HCT116 (cell line): ENCODE results near the gene OR11A1. TPM values are rescaled to one million over a fixed set of nuclear protein-coding genes. Genes with fewer than 3 reads are reported as not detected.

Source experiments
- ATAC-seq: fragments of 200-7000 bp; cut with Tn5 transposase; 2 replicates; pipeline ENCODE4 v1.9.1; 2020; ENCODE audit warnings: mild to moderate bottlenecking, moderate library complexity
- BruUV-seq: library from RNA; stranded (reverse); fragments of 400-500 nt; replicated peaks from 2 replicates; lab custom pipeline; 2021; lab: Mats Ljungman, UMichigan
- CTCF ChIA-PET: fragments of 300-600 bp; sonication (Branson Sonifier 250); formaldehyde crosslinking; loops from one replicate; lab custom pipeline; 2021; ENCODE audit warnings: antibody characterized with exemption; lab: Charles Lee
- POLR2A ChIA-PET: fragments of 300-600, 350-600 bp; sonication (Branson Sonifier 250); formaldehyde crosslinking; loops from one replicate; lab custom pipeline; 2021; ENCODE audit warnings: antibody characterized with exemption; lab: Charles Lee
- RAD21 ChIA-PET, 2 experiments: fragments of 300-600 bp; sonication (Branson Sonifier 250); formaldehyde crosslinking; loops; one replicate each; lab custom pipeline; 2023; ENCODE audit warnings: low total read pairs in 2 of 2; ENCODE audit not compliant: uncharacterized antibody in 2 of 2, unreplicated experiment in 2 of 2, low non-redundant PET in 1 of 2; lab: Charles Lee
- DNase-seq: peaks from one replicate; pipeline ENCODE4 v3.0.0-alpha.2; 2010; ENCODE audit warnings: low read depth, low spot score
- H2AFZ ChIP-seq: fragments of 200-600 bp; shearing (Covaris generic), sonication (generic); 2 replicates; pipeline ENCODE4 v1.6.1; 2017; ENCODE audit warnings: low read depth, mixed run types, mixed read lengths, antibody characterized with exemption, low read length; ENCODE audit not compliant: poor library complexity, severe bottlenecking
- H3K27ac ChIP-seq: 2 replicates; pipeline ENCODE4 v1.5.1; 2012; ENCODE audit warnings: low read depth, low read length
- H3K27me3 ChIP-seq: fragments of 200-600 bp; sonication (generic); 2 replicates; pipeline ENCODE4 v1.6.1; 2016; ENCODE audit warnings: mixed run types, low read length, mixed read lengths; ENCODE audit not compliant: insufficient read depth
- H3K36me3 ChIP-seq, 2 experiments: fragments of 200-500 bp in 1 of 2; fragments of 200-600 bp in 1 of 2; sonication (Bioruptor generic) in 1 of 2; sonication (generic) in 1 of 2; 2 replicates each; pipeline versions ENCODE4 v1.5.1 to v1.6.1; 2014 to 2016; ENCODE audit warnings: low read length in 2 of 2, inconsistent platforms in 1 of 2, mixed read lengths in 1 of 2, mixed run types in 1 of 2; ENCODE audit not compliant: insufficient read depth in 2 of 2, control insufficient read depth in 1 of 2
- H3K4me1 ChIP-seq, 2 experiments: fragments of 200-600 bp in 1 of 2; sonication (generic) in 1 of 2; 2 replicates each; pipeline versions ENCODE4 v1.5.1 to v1.6.1; 2012 to 2017; ENCODE audit warnings: low read length in 2 of 2, inconsistent platforms in 1 of 2, mild to moderate bottlenecking in 1 of 2, mixed read lengths in 1 of 2, mixed run types in 1 of 2, moderate library complexity in 1 of 2; ENCODE audit not compliant: insufficient read depth in 2 of 2, control insufficient read depth in 1 of 2
- H3K4me2 ChIP-seq: fragments of 200-600 bp; sonication (generic); 2 replicates; pipeline ENCODE4 v1.6.1; 2017; ENCODE audit warnings: mixed run types, low read length, mixed read lengths
- H3K4me3 ChIP-seq, 2 experiments: fragments of 200-600 bp in 1 of 2; sonication (generic) in 1 of 2; replicated peaks in 1 of 2; 2 replicates each; pipeline ENCODE4 v1.5.1; 2011 to 2016; ENCODE audit warnings: low read length in 2 of 2, control low read depth in 1 of 2, low read depth in 1 of 2, mild to moderate bottlenecking in 1 of 2, mixed read lengths in 1 of 2, mixed run types in 1 of 2
- H3K79me2 ChIP-seq: fragments of 200-600 bp; sonication (generic); 2 replicates; pipeline ENCODE4 v1.6.1; 2017; ENCODE audit warnings: mild to moderate bottlenecking, mixed run types, low read length, moderate library complexity, mixed read lengths; ENCODE audit not compliant: insufficient read depth
- H3K9ac ChIP-seq: fragments of 200-600 bp; sonication (generic); 2 replicates; pipeline ENCODE4 v1.6.1; 2016; ENCODE audit warnings: low read length, mixed read lengths
- H3K9me2 ChIP-seq: fragments of 200-600 bp; sonication (generic), shearing (Covaris generic); 2 replicates; pipeline ENCODE4 v1.6.1; 2017; ENCODE audit warnings: mixed run types, mild to moderate bottlenecking, moderate library complexity; ENCODE audit not compliant: insufficient read depth
- H3K9me3 ChIP-seq, 2 experiments: fragments of 200-500 bp in 1 of 2; fragments of 200-600 bp in 1 of 2; sonication (Bioruptor generic) in 1 of 2; sonication (generic) in 1 of 2; 2 replicates each; pipeline ENCODE4 v1.6.1; 2014 to 2017; ENCODE audit warnings: low read length in 2 of 2, mixed read lengths in 2 of 2, inconsistent platforms in 1 of 2, low read depth in 1 of 2, mild to moderate bottlenecking in 1 of 2, mixed run types in 1 of 2, moderate library complexity in 1 of 2; ENCODE audit not compliant: control insufficient read depth in 1 of 2, insufficient read depth in 1 of 2
- H4K20me1 ChIP-seq: fragments of 200-600 bp; sonication (generic), shearing (Covaris generic); 2 replicates; pipeline ENCODE4 v1.6.1; 2017; ENCODE audit warnings: mixed run types, mild to moderate bottlenecking, moderate library complexity; ENCODE audit not compliant: insufficient read depth
- CBX3 ChIP-seq: IDR thresholded peaks from 2 replicates; pipeline ENCODE4 v1.6.1; 2012; ENCODE audit warnings: low read depth
- CEBPB ChIP-seq: IDR thresholded peaks from 2 replicates; pipeline ENCODE4 v1.6.1; 2012; ENCODE audit warnings: low read depth
- ELF1 ChIP-seq: IDR thresholded peaks from 2 replicates; pipeline ENCODE4 v1.6.1; 2012; ENCODE audit warnings: low read depth, borderline replicate concordance
- EZH2 ChIP-seq: fragments of 200-600 bp; sonication (generic); IDR thresholded peaks from 2 replicates; pipeline ENCODE4 v1.6.1; 2017; ENCODE audit warnings: antibody characterized with exemption, mixed run types
- EZH2phosphoT487 ChIP-seq: fragments of 200-600 bp; IDR thresholded peaks from 2 replicates; pipeline ENCODE4 v1.6.1; 2018; ENCODE audit warnings: antibody characterized with exemption, borderline replicate concordance
- FOSL1 ChIP-seq: IDR thresholded peaks from 2 replicates; pipeline ENCODE4 v1.6.1; 2012; ENCODE audit warnings: low read depth
- JUND ChIP-seq: IDR thresholded peaks from 2 replicates; pipeline ENCODE4 v1.6.1; 2012
- POLR2A ChIP-seq: IDR thresholded peaks from 2 replicates; pipeline ENCODE4 v1.7.0; 2011; ENCODE audit warnings: borderline replicate concordance; ENCODE audit not compliant: insufficient read depth, insufficient read length; ENCODE audit errors: extremely low read depth
- POLR2AphosphoS5 ChIP-seq: IDR thresholded peaks from 2 replicates; pipeline ENCODE4 v1.6.1; 2011; ENCODE audit warnings: mild to moderate bottlenecking, low read depth, low read length, moderate library complexity
- RAD21 ChIP-seq: IDR thresholded peaks from 2 replicates; pipeline ENCODE4 v1.6.1; 2012; ENCODE audit warnings: low read depth, mild to moderate bottlenecking
- SIN3A ChIP-seq: IDR thresholded peaks from 2 replicates; pipeline ENCODE4 v1.6.1; 2012; ENCODE audit warnings: low read depth
- SP1 ChIP-seq: IDR thresholded peaks from 2 replicates; pipeline ENCODE4 v1.6.1; 2012; ENCODE audit warnings: low read depth
- SRF ChIP-seq: IDR thresholded peaks from 2 replicates; pipeline ENCODE4 v1.6.1; 2012; ENCODE audit warnings: low read depth
- TCF7L2 ChIP-seq: IDR thresholded peaks from 2 replicates; pipeline ENCODE4 v1.7.0; 2011; ENCODE audit warnings: borderline replicate concordance, inconsistent platforms; ENCODE audit not compliant: insufficient read depth, insufficient read length; ENCODE audit errors: extremely low read depth
- YY1 ChIP-seq: IDR thresholded peaks from 2 replicates; pipeline ENCODE4 v1.6.1; 2011; ENCODE audit warnings: low read length, low read depth, moderate library complexity, mild to moderate bottlenecking; ENCODE audit not compliant: insufficient replicate concordance; ENCODE audit errors: extremely low read depth
- ZNF274 ChIP-seq: fragments of 200-500 bp; sonication (Bioruptor generic); IDR thresholded peaks from 2 replicates; pipeline ENCODE4 v1.6.1; 2014; ENCODE audit warnings: mild to moderate bottlenecking, low read depth, low read length, inconsistent platforms
- intact Hi-C: fragments of 100-400 bp; cut with micrococcal nuclease; formaldehyde crosslinking; loops from 2 replicates; pipeline ENCODE4 v1.10.0; 2022
- total RNA-seq: library from RNA; stranded (reverse); gene quantifications from one replicate; pipeline ENCODE4 v1.2.1, GENCODE V29; 2021; ENCODE audit not compliant: unreplicated experiment
- TF ChIP-seq, protein P1 (sequence below): IDR thresholded peaks from 2 replicates; pipeline ENCODE4 v1.6.1; 2012; ENCODE audit warnings: low read depth
- TF ChIP-seq, protein P2 (sequence below): IDR thresholded peaks from 2 replicates; pipeline ENCODE4 v1.6.1; 2012
- TF ChIP-seq, protein P3 (sequence below): IDR thresholded peaks from 2 replicates; pipeline ENCODE4 v1.6.1; 2011; ENCODE audit warnings: mild to moderate bottlenecking, low read length, moderate library complexity; ENCODE audit not compliant: insufficient replicate concordance; ENCODE audit errors: extremely low read depth
- TF ChIP-seq, protein P4 (sequence below): IDR thresholded peaks from 2 replicates; pipeline ENCODE4 v1.6.1; 2012

Gene OR11A1
- total RNA-seq, 1 experiment from 2014 or later = not detected

DNA sequence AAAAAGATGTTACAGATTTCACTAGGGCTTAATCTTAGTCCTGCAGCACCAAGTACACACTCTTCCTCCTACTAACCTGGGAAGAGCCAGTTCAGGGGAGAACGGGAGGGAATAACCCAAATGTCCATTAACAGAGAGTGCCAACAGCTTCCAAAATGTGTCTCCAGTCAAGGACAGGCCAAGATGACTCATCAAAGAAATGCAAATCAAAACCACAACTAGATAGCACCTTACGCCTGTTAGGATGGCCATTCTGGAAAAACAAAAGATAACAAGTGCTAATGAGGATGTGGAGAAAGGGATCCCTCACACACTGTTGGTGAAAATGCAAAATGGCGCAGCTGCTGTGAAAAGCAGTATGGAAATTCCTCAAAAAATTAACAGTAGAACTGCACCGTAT, 34.7 kb upstream of the OR11A1 start:
- CTCF ChIA-PET = no interaction called here
- no peak overlapping the region for H3K27ac ChIP-seq
- no peak for DNase-seq
- H3K4me2 ChIP-seq = no peak overlapping the region
- no peaks in the 10 kb centered on the region for H3K36me3 ChIP-seq
- H2AFZ ChIP-seq = no peak overlapping the region
- peaks cover 13% of the 10 kb centered on the region; the same call in 1 of the 2 replicates for H3K27me3 ChIP-seq
- no peaks in the 10 kb centered on the region; the same call in 1 of the 2 replicates for H3K9me2 ChIP-seq
- RAD21 ChIA-PET = no interaction called here
- H3K4me3 ChIP-seq = no peak overlapping the region
- no peak for TF ChIP-seq SP1
- no peak for TF ChIP-seq YY1
- TF ChIP-seq, protein P1, sequence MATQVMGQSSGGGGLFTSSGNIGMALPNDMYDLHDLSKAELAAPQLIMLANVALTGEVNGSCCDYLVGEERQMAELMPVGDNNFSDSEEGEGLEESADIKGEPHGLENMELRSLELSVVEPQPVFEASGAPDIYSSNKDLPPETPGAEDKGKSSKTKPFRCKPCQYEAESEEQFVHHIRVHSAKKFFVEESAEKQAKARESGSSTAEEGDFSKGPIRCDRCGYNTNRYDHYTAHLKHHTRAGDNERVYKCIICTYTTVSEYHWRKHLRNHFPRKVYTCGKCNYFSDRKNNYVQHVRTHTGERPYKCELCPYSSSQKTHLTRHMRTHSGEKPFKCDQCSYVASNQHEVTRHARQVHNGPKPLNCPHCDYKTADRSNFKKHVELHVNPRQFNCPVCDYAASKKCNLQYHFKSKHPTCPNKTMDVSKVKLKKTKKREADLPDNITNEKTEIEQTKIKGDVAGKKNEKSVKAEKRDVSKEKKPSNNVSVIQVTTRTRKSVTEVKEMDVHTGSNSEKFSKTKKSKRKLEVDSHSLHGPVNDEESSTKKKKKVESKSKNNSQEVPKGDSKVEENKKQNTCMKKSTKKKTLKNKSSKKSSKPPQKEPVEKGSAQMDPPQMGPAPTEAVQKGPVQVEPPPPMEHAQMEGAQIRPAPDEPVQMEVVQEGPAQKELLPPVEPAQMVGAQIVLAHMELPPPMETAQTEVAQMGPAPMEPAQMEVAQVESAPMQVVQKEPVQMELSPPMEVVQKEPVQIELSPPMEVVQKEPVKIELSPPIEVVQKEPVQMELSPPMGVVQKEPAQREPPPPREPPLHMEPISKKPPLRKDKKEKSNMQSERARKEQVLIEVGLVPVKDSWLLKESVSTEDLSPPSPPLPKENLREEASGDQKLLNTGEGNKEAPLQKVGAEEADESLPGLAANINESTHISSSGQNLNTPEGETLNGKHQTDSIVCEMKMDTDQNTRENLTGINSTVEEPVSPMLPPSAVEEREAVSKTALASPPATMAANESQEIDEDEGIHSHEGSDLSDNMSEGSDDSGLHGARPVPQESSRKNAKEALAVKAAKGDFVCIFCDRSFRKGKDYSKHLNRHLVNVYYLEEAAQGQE = no peak
- no peak for TF ChIP-seq EZH2
- no peak for TF ChIP-seq ELF1
- no peak for TF ChIP-seq EZH2phosphoT487
- TF ChIP-seq SIN3A = no peak
- TF ChIP-seq, protein P2, sequence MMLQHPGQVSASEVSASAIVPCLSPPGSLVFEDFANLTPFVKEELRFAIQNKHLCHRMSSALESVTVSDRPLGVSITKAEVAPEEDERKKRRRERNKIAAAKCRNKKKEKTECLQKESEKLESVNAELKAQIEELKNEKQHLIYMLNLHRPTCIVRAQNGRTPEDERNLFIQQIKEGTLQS = no peak
- no peak for TF ChIP-seq CEBPB
- no peak for TF ChIP-seq ZNF274
- no peak for TF ChIP-seq POLR2A
- TF ChIP-seq, protein P3, sequence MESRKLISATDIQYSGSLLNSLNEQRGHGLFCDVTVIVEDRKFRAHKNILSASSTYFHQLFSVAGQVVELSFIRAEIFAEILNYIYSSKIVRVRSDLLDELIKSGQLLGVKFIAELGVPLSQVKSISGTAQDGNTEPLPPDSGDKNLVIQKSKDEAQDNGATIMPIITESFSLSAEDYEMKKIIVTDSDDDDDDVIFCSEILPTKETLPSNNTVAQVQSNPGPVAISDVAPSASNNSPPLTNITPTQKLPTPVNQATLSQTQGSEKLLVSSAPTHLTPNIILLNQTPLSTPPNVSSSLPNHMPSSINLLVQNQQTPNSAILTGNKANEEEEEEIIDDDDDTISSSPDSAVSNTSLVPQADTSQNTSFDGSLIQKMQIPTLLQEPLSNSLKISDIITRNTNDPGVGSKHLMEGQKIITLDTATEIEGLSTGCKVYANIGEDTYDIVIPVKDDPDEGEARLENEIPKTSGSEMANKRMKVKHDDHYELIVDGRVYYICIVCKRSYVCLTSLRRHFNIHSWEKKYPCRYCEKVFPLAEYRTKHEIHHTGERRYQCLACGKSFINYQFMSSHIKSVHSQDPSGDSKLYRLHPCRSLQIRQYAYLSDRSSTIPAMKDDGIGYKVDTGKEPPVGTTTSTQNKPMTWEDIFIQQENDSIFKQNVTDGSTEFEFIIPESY = no peak
- TF ChIP-seq, protein P4, sequence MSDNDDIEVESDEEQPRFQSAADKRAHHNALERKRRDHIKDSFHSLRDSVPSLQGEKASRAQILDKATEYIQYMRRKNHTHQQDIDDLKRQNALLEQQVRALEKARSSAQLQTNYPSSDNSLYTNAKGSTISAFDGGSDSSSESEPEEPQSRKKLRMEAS = no peak
- no peak for TF ChIP-seq SRF
- TF ChIP-seq CBX3 = no peak
- TF ChIP-seq POLR2AphosphoS5 = no peak
- no peak for TF ChIP-seq TCF7L2
- TF ChIP-seq JUND = no peak
- TF ChIP-seq FOSL1 = no peak
- no peak for TF ChIP-seq RAD21
- TF ChIP-seq, all 23 proteins: peak for 0
- Histone ChIP-seq H3K9ac (no peak overlapping the region), H3K9me3 (no peaks in the 10 kb centered on the region), H4K20me1 (no peaks in the 10 kb centered on the region), H3K4me1 (no peaks in the 10 kb centered on the region), H3K79me2 (no peaks in the 10 kb centered on the region)
- no peak for ATAC-seq
- no TSS peak for BruUV-seq
- POLR2A ChIA-PET = no interaction called here
- intact Hi-C loops = no loop called here
